Measurements from ENCODE around the gene GLIS1. TPM values are rescaled to one million over a fixed set of nuclear protein-coding genes. Genes with fewer than 3 reads are reported as not detected.
A peak's percentile ranks its signal among the peaks of the same experiment; 100 is the strongest.

Gene GLIS1
- total and polyA plus RNA-seq, 4 donors: 0.50 to 3.8 (median 1.4) TPM

DNA sequence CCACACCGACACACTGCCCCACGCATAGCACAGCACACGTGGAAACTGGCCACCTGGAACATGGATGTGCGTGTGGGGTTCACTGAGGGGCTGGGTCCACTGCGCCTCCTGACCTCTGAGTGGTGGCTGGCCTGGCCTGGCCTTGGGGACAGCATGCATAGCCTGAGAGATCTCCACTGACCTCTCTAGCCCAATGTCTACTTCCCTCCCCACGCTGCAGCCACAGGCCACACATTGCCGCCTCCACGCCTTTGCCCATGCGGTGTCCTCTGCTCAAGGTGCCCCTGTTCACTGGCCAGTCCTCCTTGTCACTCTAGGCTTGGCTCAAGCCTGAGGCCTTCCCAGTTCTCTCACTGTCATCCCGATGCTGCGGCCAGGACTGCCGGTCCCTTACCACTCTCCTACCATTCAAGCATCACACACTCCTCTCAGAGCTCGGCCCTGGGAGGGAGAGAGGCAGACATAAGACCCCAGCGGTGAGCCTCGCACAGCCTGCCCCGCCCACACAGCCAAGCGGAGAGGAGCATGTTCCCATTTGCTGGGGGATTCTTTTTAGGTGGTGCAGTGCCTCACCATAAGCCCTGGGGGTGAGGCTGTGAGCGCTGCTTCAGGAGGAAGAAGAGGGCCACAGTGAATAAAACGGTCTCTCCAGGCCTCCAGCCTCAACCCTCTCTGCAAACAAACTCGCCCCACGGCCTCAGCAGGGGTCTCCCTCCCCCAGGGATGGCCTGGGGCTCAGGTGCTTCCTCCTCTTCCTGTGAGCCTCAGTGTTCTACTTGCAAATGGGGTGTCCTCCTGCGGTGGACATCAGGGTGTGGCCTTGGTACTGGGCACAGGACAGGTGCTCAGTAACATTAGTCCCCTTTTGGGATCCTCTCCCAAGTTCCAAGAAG, 199.0 kb downstream of the GLIS1 start:
- Histone ChIP-seq H3K9me3 (ENCODE audit: control insufficient read depth, insufficient read depth, low read length) (no peaks in the 10 kb centered on the region), H3K4me1 (ENCODE audit: control insufficient read depth, insufficient read depth, low read length) (peaks cover 45% of the 10 kb centered on the region), H3K4me3 (ENCODE audit: low read depth, low read length) (no peak overlapping the region), H3K36me3 (ENCODE audit: control insufficient read depth, insufficient read depth, low read length) (peaks cover 5% of the 10 kb centered on the region), H3K27ac (ENCODE audit: low read depth, low read length) (no peak overlapping the region), H3K27me3 (ENCODE audit: control insufficient read depth, insufficient read depth, low read length) (no peaks in the 10 kb centered on the region)
- DNase-seq (ENCODE audit: low read depth in 4 of 6, low spot score in 6 of 6): no peak
- WGBS (ENCODE audit: insufficient coverage): 89% methylated on average over 17 of the region's 22 CpGs

- 92% methylated on average over 2 of the region's 2 CpGs for WGBS (ENCODE audit: insufficient coverage)
- Histone ChIP-seq H3K27ac (ENCODE audit: low read depth, low read length) (no peak overlapping the region), H3K36me3 (ENCODE audit: control insufficient read depth, insufficient read depth, low read length) (peaks cover 5% of the 10 kb centered on the region), H3K4me3 (ENCODE audit: low read depth, low read length) (no peak overlapping the region), H3K9me3 (ENCODE audit: control insufficient read depth, insufficient read depth, low read length) (no peaks in the 10 kb centered on the region), H3K27me3 (ENCODE audit: control insufficient read depth, insufficient read depth, low read length) (no peaks in the 10 kb centered on the region), H3K4me1 (ENCODE audit: control insufficient read depth, insufficient read depth, low read length) (peaks cover 41% of the 10 kb centered on the region)
- no peak for DNase-seq (ENCODE audit: low read depth in 4 of 6, low spot score in 6 of 6)
Measured at GRCh38 chr1:53539226-53539625, 199.7 kb downstream of the GLIS1 start.

DNA sequence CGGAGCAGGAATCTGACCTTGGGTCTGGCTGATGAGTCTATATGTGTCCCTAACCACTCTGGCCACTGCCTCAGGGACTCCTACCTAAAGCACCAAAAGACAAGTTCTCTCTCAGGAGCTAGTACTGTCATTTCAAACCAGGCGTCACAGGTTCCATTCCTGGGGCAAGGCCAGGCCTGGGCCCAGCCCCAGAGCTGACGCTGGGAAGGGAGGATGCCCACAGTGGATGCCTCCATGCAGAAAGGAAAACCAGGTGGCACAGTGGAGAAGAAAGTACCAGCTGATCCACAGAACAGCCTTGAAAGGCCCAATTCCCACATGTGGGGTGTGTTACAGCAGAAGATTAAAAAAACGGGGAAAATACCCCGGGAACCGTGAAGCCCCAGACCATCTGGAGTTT, 202.4 kb downstream of the GLIS1 start:
- DNase-seq (ENCODE audit: low read depth in 4 of 6, low spot score in 6 of 6): peak in 1 of 6 donors; percentile 40
- H3K27ac ChIP-seq (ENCODE audit: low read depth, low read length): no peak overlapping the region
- H3K4me1 ChIP-seq (ENCODE audit: control insufficient read depth, insufficient read depth, low read length): peaks cover 15% of the 10 kb centered on the region
- no peak overlapping the region for H3K4me3 ChIP-seq (ENCODE audit: low read depth, low read length)
- no peaks in the 10 kb centered on the region for H3K9me3 ChIP-seq (ENCODE audit: control insufficient read depth, insufficient read depth, low read length)
- no peaks in the 10 kb centered on the region for H3K27me3 ChIP-seq (ENCODE audit: control insufficient read depth, insufficient read depth, low read length)
- peaks cover 8% of the 10 kb centered on the region for H3K36me3 ChIP-seq (ENCODE audit: control insufficient read depth, insufficient read depth, low read length)
- 70% methylated on average over 2 of the region's 6 CpGs for WGBS (ENCODE audit: insufficient coverage)

- Histone ChIP-seq H3K36me3 (ENCODE audit: control insufficient read depth, insufficient read depth, low read length) (peaks cover 11% of the 10 kb centered on the region), H3K27ac (ENCODE audit: low read depth, low read length) (no peak overlapping the region), H3K27me3 (ENCODE audit: control insufficient read depth, insufficient read depth, low read length) (no peaks in the 10 kb centered on the region), H3K9me3 (ENCODE audit: control insufficient read depth, insufficient read depth, low read length) (no peaks in the 10 kb centered on the region), H3K4me1 (ENCODE audit: control insufficient read depth, insufficient read depth, low read length) (peaks cover 13% of the 10 kb centered on the region), H3K4me3 (ENCODE audit: low read depth, low read length) (no peak overlapping the region)
- WGBS (ENCODE audit: insufficient coverage): 79% methylated on average over 5 of the region's 7 CpGs
- DNase-seq (ENCODE audit: low read depth in 4 of 6, low spot score in 6 of 6): peak in 2 of 6 donors; percentile 35 to 51
Measured at GRCh38 chr1:53535846-53536245, 203.1 kb downstream of the GLIS1 start.

GRCh38 chr1:53535226-53535625, 203.7 kb downstream of the GLIS1 start:
- no peaks in the 10 kb centered on the region for H3K27me3 ChIP-seq (ENCODE audit: control insufficient read depth, insufficient read depth, low read length)
- H3K4me1 ChIP-seq (ENCODE audit: control insufficient read depth, insufficient read depth, low read length): peaks cover 13% of the 10 kb centered on the region
- WGBS (ENCODE audit: insufficient coverage): 96% methylated on average over 5 of the region's 5 CpGs
- H3K9me3 ChIP-seq (ENCODE audit: control insufficient read depth, insufficient read depth, low read length): no peaks in the 10 kb centered on the region
- no peak overlapping the region for H3K27ac ChIP-seq (ENCODE audit: low read depth, low read length)
- peaks cover 11% of the 10 kb centered on the region for H3K36me3 ChIP-seq (ENCODE audit: control insufficient read depth, insufficient read depth, low read length)
- no peak overlapping the region for H3K4me3 ChIP-seq (ENCODE audit: low read depth, low read length)
- DNase-seq (ENCODE audit: low read depth in 4 of 6, low spot score in 6 of 6): no peak

DNA sequence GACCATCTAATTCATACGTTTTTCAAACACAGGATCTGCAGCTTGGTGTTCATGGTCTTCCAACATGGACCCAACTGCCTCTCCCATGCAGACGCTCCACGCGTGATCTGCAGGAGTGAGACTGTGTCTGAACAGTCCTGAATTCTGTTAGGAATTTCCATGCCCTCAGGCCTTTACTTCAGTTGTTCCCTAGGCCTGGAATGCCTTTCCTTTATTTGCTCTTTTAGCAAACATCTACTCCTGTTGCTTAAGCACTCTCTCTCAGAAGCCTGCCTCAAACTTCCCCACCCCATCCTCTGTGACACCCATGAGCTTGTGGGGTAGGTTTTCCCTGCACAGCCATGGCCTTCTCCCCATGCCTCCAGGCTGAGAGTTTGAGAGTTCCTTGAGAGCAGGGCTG, 206.1 kb downstream of the GLIS1 start:
- Histone ChIP-seq H3K27ac (ENCODE audit: low read depth, low read length) (no peak overlapping the region), H3K4me3 (ENCODE audit: low read depth, low read length) (no peak overlapping the region), H3K9me3 (ENCODE audit: control insufficient read depth, insufficient read depth, low read length) (no peaks in the 10 kb centered on the region), H3K36me3 (ENCODE audit: control insufficient read depth, insufficient read depth, low read length) (peaks cover 14% of the 10 kb centered on the region), H3K27me3 (ENCODE audit: control insufficient read depth, insufficient read depth, low read length) (no peaks in the 10 kb centered on the region), H3K4me1 (ENCODE audit: control insufficient read depth, insufficient read depth, low read length) (peaks cover 11% of the 10 kb centered on the region)
- 90% methylated on average over 4 of the region's 4 CpGs for WGBS (ENCODE audit: insufficient coverage)
- no peak for DNase-seq (ENCODE audit: low read depth in 4 of 6, low spot score in 6 of 6)

DNA sequence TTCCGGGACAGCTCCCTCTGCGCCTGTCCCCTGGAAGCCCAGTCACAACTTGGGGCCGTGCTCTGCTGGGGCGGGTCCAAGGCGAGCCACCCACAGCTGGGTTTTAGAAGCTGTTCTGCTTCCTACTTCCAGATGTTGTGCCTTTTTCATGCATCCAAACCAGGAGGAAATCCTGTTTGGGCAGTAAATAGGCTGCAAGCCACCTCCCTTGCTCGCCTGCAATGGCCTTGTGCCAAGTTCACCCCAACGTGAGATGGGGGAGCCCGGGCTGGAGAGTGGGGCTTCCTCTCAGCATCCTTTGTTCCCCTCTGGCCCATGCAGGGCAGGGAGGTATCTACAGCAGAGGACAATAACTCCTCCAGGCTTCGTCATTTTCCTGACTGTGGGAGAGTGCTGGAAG, 206.6 kb downstream of the GLIS1 start:
- no peak overlapping the region for H3K4me3 ChIP-seq (ENCODE audit: low read depth, low read length)
- no peak overlapping the region for H3K27ac ChIP-seq (ENCODE audit: low read depth, low read length)
- WGBS (ENCODE audit: insufficient coverage): 77% methylated on average over 9 of the region's 9 CpGs
- H3K27me3 ChIP-seq (ENCODE audit: control insufficient read depth, insufficient read depth, low read length): no peaks in the 10 kb centered on the region
- H3K9me3 ChIP-seq (ENCODE audit: control insufficient read depth, insufficient read depth, low read length): no peaks in the 10 kb centered on the region
- peaks cover 18% of the 10 kb centered on the region for H3K36me3 ChIP-seq (ENCODE audit: control insufficient read depth, insufficient read depth, low read length)
- DNase-seq (ENCODE audit: low read depth in 4 of 6, low spot score in 6 of 6): no peak
- H3K4me1 ChIP-seq (ENCODE audit: control insufficient read depth, insufficient read depth, low read length): peaks cover 13% of the 10 kb centered on the region

GRCh38 chr1:53530550-53530949, 208.4 kb downstream of the GLIS1 start:
- H3K27me3 ChIP-seq (ENCODE audit: control insufficient read depth, insufficient read depth, low read length): no peaks in the 10 kb centered on the region
- H3K27ac ChIP-seq (ENCODE audit: low read depth, low read length): no peak overlapping the region
- no peak for DNase-seq (ENCODE audit: low read depth in 4 of 6, low spot score in 6 of 6)
- WGBS (ENCODE audit: insufficient coverage): 91% methylated on average over 3 of the region's 5 CpGs
- peaks cover 24% of the 10 kb centered on the region for H3K36me3 ChIP-seq (ENCODE audit: control insufficient read depth, insufficient read depth, low read length)
- H3K9me3 ChIP-seq (ENCODE audit: control insufficient read depth, insufficient read depth, low read length): no peaks in the 10 kb centered on the region
- H3K4me3 ChIP-seq (ENCODE audit: low read depth, low read length): no peak overlapping the region
- H3K4me1 ChIP-seq (ENCODE audit: control insufficient read depth, insufficient read depth, low read length): peaks cover 24% of the 10 kb centered on the region

DNA sequence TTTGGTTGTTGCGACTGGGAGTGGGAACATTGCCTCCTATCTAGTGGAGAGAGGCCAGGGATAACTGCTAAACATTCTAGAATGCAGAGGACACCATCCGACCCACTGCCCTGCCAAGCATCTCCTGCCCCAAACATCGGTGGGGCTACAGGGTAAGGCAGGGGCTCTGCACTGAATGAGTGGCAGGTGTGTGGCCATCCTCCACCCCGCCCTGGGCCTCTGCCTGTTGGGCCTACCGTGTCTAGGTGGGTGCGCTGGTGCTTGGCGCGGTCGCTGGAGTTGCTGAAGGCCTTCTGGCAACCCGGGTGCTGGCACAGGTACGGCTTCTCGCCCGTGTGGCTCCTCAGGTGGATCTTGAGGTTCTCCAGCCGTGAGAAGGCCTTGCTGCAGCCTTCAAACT, 209.4 kb downstream of the GLIS1 start:
- Histone ChIP-seq H3K9me3 (ENCODE audit: control insufficient read depth, insufficient read depth, low read length) (no peaks in the 10 kb centered on the region), H3K27ac (ENCODE audit: low read depth, low read length) (no peak overlapping the region), H3K4me1 (ENCODE audit: control insufficient read depth, insufficient read depth, low read length) (peaks cover 32% of the 10 kb centered on the region), H3K4me3 (ENCODE audit: low read depth, low read length) (no peak overlapping the region), H3K36me3 (ENCODE audit: control insufficient read depth, insufficient read depth, low read length) (peaks cover 27% of the 10 kb centered on the region), H3K27me3 (ENCODE audit: control insufficient read depth, insufficient read depth, low read length) (no peaks in the 10 kb centered on the region)
- 92% methylated on average over 13 of the region's 14 CpGs for WGBS (ENCODE audit: insufficient coverage)
- DNase-seq (ENCODE audit: low read depth in 4 of 6, low spot score in 6 of 6): no peak

DNA sequence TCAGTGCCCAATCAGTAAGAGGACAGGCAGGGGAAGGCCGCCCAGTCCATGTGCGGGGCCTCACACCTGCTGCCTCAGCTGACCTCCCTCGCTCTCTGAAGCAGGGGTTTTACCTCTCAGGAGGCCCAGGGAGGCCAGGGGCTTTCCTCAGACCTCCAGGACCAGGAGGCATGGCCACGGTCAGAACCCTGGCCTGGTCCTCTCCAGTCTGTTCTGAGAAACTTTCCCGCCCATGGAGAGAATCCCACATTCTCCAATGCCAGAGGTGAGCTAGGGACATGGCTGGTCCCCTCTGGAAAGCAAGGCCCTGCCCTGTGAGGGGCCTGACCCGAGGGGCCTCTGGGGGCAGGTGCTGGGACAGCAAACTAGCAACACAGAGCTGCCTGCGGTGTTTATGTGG, 211.6 kb downstream of the GLIS1 start:
- H3K4me1 ChIP-seq (ENCODE audit: control insufficient read depth, insufficient read depth, low read length): peaks cover 38% of the 10 kb centered on the region
- H3K27ac ChIP-seq (ENCODE audit: low read depth, low read length): no peak overlapping the region
- H3K9me3 ChIP-seq (ENCODE audit: control insufficient read depth, insufficient read depth, low read length): no peaks in the 10 kb centered on the region
- H3K4me3 ChIP-seq (ENCODE audit: low read depth, low read length): no peak overlapping the region
- peaks cover 26% of the 10 kb centered on the region for H3K36me3 ChIP-seq (ENCODE audit: control insufficient read depth, insufficient read depth, low read length)
- no peaks in the 10 kb centered on the region for H3K27me3 ChIP-seq (ENCODE audit: control insufficient read depth, insufficient read depth, low read length)
- DNase-seq (ENCODE audit: low read depth in 4 of 6, low spot score in 6 of 6): no peak
- 93% methylated on average over 7 of the region's 7 CpGs for WGBS (ENCODE audit: insufficient coverage)
